ENCODE results near the gene NRG4. TPM values are rescaled to one million over a fixed set of nuclear protein-coding genes. Genes with fewer than 3 reads are reported as not detected.
A peak's percentile ranks its signal among the peaks of the same experiment; 100 is the strongest.

Gene NRG4
- total and polyA plus RNA-seq, 8 donors = 0.32 to 3.7 (median 2.3) TPM

GRCh38 chr15:75903331-75904239, 108.6 kb downstream of the NRG4 start, which contains the start of gene FBXO22:
Gene FBXO22 (plus strand): TSS chr15:75903878. CDS start chr15:75903964, 86 bp downstream.
- Histone ChIP-seq H3K27me3 (no peaks in the 10 kb centered on the region), H3K4me3 (peak within 1 kb of the TSS; percentile 79 to 84)
- intact Hi-C loops (cut with DNase I) = no loop called here

GRCh38 chr15:75902129-75902557, 110.1 kb downstream of the NRG4 start:
- Histone ChIP-seq H3K4me1 (peaks cover 0 to 16% of the 10 kb centered on the region in 2 donors), H3K36me3 (peaks cover 0 to 5% of the 10 kb centered on the region in 2 donors), H3K4me3 (no peak overlapping the region), H3K27ac (no peak overlapping the region), H3K27me3 (no peaks in the 10 kb centered on the region), H3K9me3 (no peaks in the 10 kb centered on the region)
- no peak for TF ChIP-seq CTCF (IDR thresholded peaks at IDR 0.05)
- ATAC-seq (no peak), DNase-seq (no peak)
- intact Hi-C loops (cut with DNase I) = no loop called here

More at GRCh38 chr15:75903331-75904239, 108.6 kb downstream of the NRG4 start, which contains the start of gene FBXO22:
- peaks cover 0 to 16% of the 10 kb centered on the region in 2 donors for H3K4me1 ChIP-seq
- H3K36me3 ChIP-seq = peaks cover 0 to 4% of the 10 kb centered on the region in 2 donors
- DNase-seq (peak; percentile 88 to 98 (median 94)), ATAC-seq (peak; percentile 99)
- no peak for TF ChIP-seq CTCF (IDR thresholded peaks at IDR 0.05)
- no peaks in the 10 kb centered on the region for H3K9me3 ChIP-seq
- H3K27ac ChIP-seq = peak within 1 kb of the TSS; percentile 75

- intact Hi-C loops (cut with DNase I) = no loop called here
- H3K9me3 ChIP-seq = no peaks in the 10 kb centered on the region
- TF ChIP-seq CTCF (IDR thresholded peaks at IDR 0.05) = no peak
These were observed 111.6 kb downstream of the NRG4 start for GRCh38 chr15:75900577-75900976.

GRCh38 chr15:75895731-75896130, 116.5 kb downstream of the NRG4 start:
- TF ChIP-seq CTCF (IDR thresholded peaks at IDR 0.05) = no peak
- Histone ChIP-seq H3K27ac (no peak overlapping the region), H3K9me3 (no peaks in the 10 kb centered on the region), H3K36me3 (peaks cover 0 to 5% of the 10 kb centered on the region in 2 donors), H3K27me3 (no peaks in the 10 kb centered on the region), H3K4me1 (peaks cover 0 to 8% of the 10 kb centered on the region in 2 donors), H3K4me3 (no peak overlapping the region)
- no peak for DNase-seq
- no peak for ATAC-seq
- intact Hi-C loops (cut with DNase I) = no loop called here

More at GRCh38 chr15:75900577-75900976, 111.6 kb downstream of the NRG4 start:
- H3K27me3 ChIP-seq = no peaks in the 10 kb centered on the region
- peaks cover 0 to 5% of the 10 kb centered on the region in 2 donors for H3K36me3 ChIP-seq
- DNase-seq = no peak
- ATAC-seq = no peak
- H3K27ac ChIP-seq = no peak overlapping the region
- H3K4me3 ChIP-seq = no peak overlapping the region
- peaks cover 0 to 12% of the 10 kb centered on the region in 2 donors for H3K4me1 ChIP-seq

- TF ChIP-seq CTCF (IDR thresholded peaks at IDR 0.05) = no peak
- Histone ChIP-seq H3K27ac (peak overlapping the region; percentile 25 to 49), H3K27me3 (no peaks in the 10 kb centered on the region), H3K9me3 (no peaks in the 10 kb centered on the region), H3K36me3 (no peaks in the 10 kb centered on the region), H3K4me3 (no peak overlapping the region), H3K4me1 (peaks cover 0 to 8% of the 10 kb centered on the region in 2 donors)
- intact Hi-C loops (cut with DNase I) = no loop called here
- DNase-seq (no peak), ATAC-seq (peak; percentile 44)
These were observed 120.3 kb downstream of the NRG4 start for GRCh38 chr15:75891895-75892294.

Measured in left lung (tissue), 10 donors.